Mammary epithelial cell (primary cell): Measurements from ENCODE around the gene WDR93.

ENCODE experiments used
- EZH2 ChIP-seq: IDR thresholded peaks from 2 replicates; pipeline ENCODE4 v1.6.1; 2012; ENCODE audit warnings: low read length, inconsistent platforms, borderline replicate concordance
- TF ChIP-seq, protein P1 (sequence below), 2 donors: IDR thresholded peaks in 1 of 2; conservative IDR thresholded peaks in 1 of 2; 2 replicates each; pipeline ENCODE4 v1.5.1; 2011 to 2012; ENCODE audit warnings: inconsistent platforms in 2 of 2, low read length in 2 of 2, mild to moderate bottlenecking in 2 of 2, control low read depth in 1 of 2, low read depth in 1 of 2; ENCODE audit not compliant: insufficient read depth in 1 of 2; ENCODE audit errors: extremely low read depth in 1 of 2

DNA sequence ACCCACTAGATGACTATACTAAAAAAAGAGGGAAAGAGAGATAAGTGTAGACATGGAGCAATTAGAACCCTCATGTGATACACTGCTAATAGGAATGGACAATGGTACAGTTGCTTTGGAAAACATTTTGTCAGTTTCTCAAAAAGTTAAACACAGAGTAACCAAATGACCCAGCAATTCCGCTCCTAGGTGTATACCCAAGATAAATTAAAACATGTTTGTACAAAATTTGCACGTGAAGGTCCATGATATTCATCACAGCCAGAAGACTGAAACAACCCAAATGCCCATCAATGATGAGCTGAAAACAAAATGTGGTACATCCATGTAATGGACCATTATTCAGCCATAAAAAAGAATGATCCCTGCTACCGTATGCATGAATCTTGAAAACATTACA lies 97.3 kb downstream of the WDR93 start:
- TF ChIP-seq, protein P1, sequence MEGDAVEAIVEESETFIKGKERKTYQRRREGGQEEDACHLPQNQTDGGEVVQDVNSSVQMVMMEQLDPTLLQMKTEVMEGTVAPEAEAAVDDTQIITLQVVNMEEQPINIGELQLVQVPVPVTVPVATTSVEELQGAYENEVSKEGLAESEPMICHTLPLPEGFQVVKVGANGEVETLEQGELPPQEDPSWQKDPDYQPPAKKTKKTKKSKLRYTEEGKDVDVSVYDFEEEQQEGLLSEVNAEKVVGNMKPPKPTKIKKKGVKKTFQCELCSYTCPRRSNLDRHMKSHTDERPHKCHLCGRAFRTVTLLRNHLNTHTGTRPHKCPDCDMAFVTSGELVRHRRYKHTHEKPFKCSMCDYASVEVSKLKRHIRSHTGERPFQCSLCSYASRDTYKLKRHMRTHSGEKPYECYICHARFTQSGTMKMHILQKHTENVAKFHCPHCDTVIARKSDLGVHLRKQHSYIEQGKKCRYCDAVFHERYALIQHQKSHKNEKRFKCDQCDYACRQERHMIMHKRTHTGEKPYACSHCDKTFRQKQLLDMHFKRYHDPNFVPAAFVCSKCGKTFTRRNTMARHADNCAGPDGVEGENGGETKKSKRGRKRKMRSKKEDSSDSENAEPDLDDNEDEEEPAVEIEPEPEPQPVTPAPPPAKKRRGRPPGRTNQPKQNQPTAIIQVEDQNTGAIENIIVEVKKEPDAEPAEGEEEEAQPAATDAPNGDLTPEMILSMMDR (conservative IDR thresholded peaks at IDR 0.05 in 1 of 2, IDR thresholded peaks at IDR 0.05 in 1 of 2; ENCODE audit: extremely low read depth in 1 of 2, insufficient read depth in 1 of 2, low read depth in 1 of 2, low read length in 2 of 2) = no peak
- no peak for TF ChIP-seq EZH2
